Inflammatory macrophage treated with lipopolysaccharide for 1 hour (primary cell): Measurements from ENCODE around the gene ASXL3.

Experiments used
- DNase-seq, 2 donors: peaks; one replicate each; pipeline ENCODE4 v3.0.0-alpha.2; 2020 to 2022

The ASXL3 gene

GRCh38 chr18:33583901-33584300 is 5.9 kb downstream of the ASXL3 start:
- DNase-seq, result no peak

- DNase-seq, result no peak
Measured at GRCh38 chr18:33584548-33585430, 6.8 kb downstream of the ASXL3 start.

GRCh38 chr18:33585431-33585775 is 7.4 kb downstream of the ASXL3 start:
- no peak for DNase-seq

DNA sequence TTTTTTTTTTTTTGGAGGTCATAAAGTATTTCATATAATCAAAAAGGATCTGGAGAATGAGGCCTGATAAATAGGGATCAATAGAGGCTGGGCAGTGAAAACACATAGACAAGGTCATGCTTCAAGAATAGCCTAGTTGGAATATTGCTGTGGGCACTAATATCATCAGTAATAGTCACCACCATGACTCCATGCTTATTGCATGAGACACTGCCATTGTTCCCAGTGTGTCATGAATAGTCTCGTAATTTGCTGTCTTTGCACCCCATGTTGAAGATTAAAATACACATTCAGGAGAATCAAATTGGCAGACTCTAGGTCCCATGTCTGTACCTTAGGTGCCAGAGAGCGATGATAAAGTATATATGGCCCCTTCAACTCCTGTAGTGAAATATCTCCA is 10.3 kb downstream of the ASXL3 start:
- no peak for DNase-seq

- DNase-seq, result no peak
Measured at GRCh38 chr18:33593261-33593660, 15.2 kb downstream of the ASXL3 start.

DNA sequence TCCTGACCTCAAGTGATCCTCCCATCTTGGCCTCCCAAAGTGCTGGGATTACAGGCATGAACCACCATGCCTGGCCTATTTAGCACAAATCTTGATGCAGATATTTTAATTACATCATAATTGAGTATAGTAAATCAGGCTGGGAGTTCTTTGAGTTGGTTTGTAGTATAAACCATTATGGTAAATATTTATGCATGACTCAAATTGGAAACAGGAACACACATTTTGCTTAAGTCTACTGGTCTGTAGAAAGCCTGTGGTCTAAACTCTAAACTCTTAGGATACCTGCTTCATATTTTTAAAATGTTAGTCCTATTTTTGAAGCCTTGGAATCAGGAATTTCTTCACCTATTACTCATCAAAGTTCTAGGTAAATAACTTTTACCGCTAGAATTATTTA is 16.8 kb downstream of the ASXL3 start:
- DNase-seq, result no peak

DNA sequence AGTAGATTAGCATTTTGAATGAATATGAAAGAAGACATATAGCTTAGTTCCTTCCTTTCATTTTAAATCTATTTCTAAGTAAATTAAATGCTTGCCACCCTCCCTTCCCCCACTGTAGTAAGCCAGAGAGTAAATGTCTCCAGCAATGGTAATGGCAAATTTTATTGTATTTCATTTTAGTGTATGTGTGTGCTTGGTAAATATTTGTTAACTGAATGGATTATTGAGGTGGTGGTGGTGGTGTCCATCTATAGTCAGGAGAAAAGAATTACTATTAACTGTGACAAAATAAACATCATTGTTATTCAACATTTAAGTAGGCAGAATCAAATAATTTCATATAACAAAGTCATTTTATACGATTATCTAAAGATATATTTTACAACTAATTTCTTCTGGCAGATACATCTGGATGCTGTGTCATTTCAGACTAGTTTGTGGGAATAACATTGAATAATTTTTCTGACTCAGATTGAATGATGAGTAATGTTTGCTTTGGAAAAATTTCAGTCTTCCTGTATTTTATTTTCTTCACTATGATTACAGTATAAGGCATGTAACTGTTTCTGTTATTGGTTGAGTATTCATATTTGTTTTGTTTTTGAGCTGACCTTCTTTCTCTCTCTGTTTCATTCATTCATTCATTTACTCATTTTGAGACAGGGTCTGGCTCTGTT is 18.3 kb downstream of the ASXL3 start:
- DNase-seq, result no peak

GRCh38 chr18:33600846-33601245 is 22.8 kb downstream of the ASXL3 start:
- DNase-seq, result no peak

DNA sequence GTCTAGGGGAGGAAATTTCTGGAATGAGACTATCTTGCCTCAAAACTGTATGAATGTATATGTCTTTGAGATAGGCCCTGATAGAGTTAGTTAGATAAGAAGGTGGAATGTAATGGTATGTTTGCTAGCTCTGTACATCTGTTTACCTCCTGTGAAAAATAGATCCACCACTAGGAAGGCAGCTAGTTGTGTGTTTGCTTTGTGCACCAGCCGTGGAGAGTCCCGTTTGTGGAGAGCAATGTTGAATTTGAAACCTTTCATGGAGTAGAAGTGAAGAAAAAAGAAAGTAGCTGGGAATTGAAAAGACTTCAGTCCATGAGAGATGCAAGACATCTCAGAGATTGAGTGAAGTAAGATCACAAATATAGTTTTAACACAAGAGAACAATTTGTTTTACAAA is 25.4 kb downstream of the ASXL3 start:
- no peak for DNase-seq

DNA sequence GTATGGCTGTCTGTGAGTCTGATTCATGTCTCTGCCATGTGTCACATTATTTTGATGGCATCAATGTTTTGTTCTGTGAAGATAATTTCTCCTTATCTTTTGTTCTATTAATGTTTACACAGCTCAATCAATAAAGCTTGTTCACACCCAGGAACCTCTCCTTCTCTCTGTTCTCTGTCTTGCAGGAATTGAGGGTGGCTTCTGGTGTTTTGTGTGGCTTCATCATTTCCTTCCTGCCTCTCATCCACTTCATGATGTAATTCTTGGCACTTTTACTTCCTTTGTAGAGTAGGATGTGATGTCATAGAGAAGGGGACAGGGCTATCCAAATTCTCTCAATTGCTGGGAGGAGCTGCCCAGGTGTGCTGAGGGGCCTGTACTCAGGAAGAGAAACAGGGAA is 27.2 kb downstream of the ASXL3 start:
- no peak for DNase-seq

DNA sequence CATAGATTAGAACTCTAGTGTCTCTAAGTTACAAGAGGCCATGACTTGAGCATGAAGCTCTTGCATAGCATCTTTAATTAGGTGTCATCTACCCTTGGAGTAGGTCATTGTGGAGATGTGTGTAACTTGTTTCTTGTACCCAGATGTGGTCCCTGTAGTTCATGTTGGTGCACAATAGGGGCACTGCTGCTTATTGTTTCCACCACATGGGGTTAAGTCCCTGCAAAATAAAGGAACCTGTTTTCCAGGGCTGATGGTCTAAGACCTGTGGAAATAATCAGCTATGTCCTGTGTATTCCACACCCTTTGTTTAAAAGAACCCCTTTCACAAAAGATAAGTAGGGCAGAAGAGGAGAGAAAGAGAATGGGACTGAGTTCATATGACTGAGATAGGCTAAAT is 28.6 kb downstream of the ASXL3 start:
- DNase-seq, result no peak

DNA sequence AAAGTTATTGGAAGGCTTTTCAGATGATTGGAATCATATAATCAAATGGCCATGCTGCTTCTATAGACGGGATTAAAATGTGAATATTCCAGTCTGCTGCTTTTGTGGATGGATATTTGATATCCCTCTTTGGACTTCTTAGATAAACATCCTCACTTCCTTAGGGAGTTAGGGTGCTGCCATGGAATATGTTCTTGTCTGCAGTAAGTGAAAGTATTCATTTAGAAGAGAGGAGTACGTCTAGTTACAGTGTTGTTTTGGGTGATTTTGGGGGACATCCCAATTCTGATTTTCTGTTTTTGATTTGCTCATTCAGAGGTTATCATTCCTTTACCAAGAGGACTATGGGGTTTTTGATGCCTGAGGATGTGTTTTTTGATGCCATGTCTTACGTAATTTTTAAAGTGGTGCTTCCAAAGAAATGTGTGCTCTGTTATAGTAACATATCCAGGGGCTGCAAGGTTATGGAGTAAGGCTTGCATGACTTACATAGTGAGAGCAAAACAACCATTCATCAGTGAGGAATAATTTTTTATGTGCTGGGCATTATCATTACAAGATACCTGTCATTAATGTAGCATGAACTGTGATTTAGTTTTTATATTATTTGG is 33.6 kb downstream of the ASXL3 start:
- DNase-seq, result no peak

GRCh38 chr18:33612632-33613031 is 34.6 kb downstream of the ASXL3 start:
- DNase-seq, result no peak

GRCh38 chr18:33616556-33616955 is 38.5 kb downstream of the ASXL3 start:
- no peak for DNase-seq

GRCh38 chr18:33627114-33627513 is 49.1 kb downstream of the ASXL3 start:
- no peak for DNase-seq

- DNase-seq, result no peak
Measured at GRCh38 chr18:33630476-33630875, 52.5 kb downstream of the ASXL3 start.

- no peak for DNase-seq
Measured at GRCh38 chr18:33641141-33641540, 63.1 kb downstream of the ASXL3 start.

DNA sequence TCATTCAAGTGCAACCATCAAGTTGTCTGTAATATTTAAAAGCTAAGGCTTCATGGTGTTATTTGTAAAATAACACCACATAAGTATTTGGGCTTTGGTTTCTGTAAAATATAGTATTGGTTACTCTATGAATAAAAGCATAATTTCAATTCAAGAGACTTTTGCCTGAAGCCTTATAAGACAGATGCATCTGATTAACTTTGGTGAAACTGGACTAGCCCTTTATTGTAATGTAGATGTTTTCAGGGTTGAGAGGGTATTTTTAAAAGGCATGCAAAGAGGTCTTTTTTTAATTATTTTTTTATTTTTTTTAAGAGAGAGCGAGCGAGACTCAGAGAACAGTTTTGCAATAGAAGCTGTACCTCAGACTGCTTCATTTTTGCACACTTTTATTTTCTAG is 66.5 kb downstream of the ASXL3 start:
- DNase-seq, result no peak

DNA sequence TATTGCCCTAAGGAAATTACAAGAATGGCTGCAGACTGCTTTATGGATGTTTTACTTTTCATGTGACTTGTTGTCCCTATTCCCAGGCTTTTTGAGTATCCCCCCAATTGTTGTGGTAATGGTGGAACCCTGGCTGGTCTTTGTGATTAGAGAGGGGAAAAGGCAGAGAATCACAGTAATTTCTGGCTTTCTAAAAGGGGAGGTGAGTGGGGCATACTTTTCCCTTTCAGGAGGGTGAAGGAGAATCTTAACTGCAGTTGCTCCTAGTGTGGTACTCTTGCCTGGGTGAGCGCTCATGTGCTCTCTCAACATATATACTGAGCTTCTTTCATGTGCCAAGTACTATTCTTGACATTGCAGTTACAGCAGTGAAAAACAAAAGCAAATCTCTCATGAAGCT is 69.3 kb downstream of the ASXL3 start:
- DNase-seq, result no peak

DNA sequence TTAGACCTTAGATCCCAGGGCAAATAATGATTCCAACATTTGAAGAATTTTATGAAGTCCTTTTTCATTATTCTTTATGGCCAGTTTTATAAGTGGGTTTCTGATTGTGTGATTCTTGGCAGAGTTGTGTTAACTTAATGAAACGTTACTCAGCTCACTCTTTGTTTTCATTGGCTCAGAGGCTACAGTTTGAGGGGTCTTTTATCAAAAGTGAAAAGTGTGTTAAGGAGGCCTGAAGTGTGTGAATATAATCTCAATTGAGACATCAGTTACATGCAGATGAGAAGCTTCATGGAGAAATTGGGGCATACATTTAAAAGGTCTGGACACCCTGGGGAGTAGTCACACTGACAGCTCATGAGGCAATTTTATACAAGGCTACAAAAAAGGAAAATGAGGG is 74.6 kb downstream of the ASXL3 start:
- DNase-seq, result no peak

DNA sequence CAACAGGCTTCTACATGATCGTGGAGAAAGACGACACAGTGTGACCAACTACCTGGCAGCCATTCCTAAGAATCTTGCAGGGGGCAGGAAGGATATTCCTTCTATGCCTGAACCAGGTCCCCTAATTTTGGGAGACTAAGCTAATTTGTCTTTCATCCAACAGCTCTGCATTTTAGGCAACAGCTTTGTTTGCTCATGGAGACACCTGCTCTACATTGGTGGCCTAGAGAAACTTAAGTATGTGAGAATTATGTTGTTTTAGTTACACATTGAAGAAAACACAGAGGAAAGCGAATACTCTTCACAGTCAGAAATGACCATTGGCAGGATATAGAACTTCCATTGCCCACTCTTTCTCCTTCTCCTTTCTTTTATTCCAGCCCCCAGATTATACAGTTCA is 75.2 kb downstream of the ASXL3 start:
- no peak for DNase-seq

DNA sequence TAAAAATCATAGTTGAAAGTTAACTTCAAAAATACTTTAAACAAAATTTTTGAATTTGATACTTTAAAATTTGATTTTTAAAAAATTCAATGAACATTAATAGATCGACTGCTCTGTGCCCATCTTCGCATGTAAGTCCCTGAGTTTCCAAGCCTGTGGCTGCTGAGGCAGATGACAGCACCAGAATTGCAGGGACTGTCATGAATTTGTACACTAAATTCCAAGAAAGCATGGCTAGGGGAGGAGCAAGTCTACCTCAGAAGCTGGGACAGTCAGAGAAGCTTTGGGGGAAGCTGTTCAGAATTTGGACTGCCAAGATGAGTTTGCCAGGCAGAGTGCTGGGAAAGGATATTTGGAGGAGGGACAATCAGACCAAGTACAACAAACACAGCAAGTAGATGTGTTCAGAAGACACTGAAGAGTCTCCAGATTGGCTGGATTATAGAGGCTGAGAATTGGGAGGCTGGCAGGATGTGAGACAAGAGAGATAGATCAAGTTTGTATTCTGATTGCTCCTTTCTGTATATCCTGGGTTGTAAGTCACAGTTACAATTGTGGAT is 79.0 kb downstream of the ASXL3 start:
- no peak for DNase-seq

- no peak for DNase-seq
Measured at GRCh38 chr18:33660696-33661310, 82.8 kb downstream of the ASXL3 start.
